Melanocyte of skin (primary cell): ENCODE data around the gene GP2. TPM values are rescaled to one million over a fixed set of nuclear protein-coding genes. Genes with fewer than 3 reads are reported as not detected.

Source experiments
- total RNA-seq, 2 donors: library from RNA; depleted of rRNA; stranded (reverse); fragments of >200 nt; gene quantifications; 2 replicates each; pipeline ENCODE4 v1.2.3, GENCODE V29; 2012

Gene GP2
- under 1 TPM in 1 of 2 donors, not detected in 1; under 0.01 TPM for total RNA-seq

DNA sequence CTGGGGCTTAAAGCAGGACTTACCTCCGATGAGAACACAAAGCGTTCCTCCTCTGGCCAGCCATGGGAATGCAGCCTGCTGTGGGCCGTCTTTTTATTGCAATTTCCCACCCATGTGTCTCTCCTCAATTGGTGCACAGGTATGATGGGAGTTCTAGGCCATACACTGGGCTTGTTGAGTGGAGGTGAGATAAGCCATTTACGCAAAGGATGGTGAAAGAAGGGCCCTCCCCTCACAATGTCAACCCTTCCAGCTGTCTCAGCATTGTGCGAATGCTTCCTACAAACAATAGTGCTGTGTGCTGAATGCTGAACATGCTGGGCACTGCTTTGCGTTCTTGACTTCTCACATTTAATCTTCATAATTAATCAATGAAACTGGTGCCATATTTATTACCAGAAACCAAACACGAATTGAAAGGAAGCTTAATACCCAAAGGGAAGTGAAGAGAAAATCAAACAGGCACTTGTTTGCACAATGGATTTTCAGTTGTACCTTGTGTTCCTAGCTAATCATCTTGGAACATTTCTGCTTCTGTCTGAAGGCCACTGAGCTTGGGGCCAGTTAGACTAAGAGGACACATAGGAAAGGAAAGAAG, at the start of gene GP2:
Gene GP2, minus strand, starts transcription at position 70 of the 598 bp plus-strand sequence. CDS start 1,082 bp downstream, outside the sequence.

DNA sequence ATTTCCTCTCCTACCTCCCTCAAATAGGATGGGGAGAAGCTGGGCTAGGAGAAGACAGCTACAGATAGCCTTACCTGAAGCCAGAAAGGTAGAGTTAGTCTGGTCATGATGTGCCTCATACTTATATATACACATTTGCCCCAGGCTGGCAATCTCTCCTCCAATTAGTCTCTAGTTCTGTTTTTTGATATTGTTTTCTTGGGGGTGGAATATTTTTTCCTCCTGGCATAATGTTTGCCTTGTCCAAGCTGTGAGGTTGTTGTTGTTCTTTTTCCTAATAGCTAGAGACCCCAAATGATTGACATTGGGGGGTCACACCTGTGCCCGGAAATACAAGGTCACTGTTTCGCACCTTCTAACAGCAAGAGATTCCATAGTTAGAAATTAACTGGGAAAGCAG, 25.3 kb upstream of the GP2 start, which contains the start of gene UMOD:
Gene UMOD, minus strand, starts transcription at position 101 of the 400 bp plus-strand sequence. CDS start 1,978 bp downstream, outside the sequence.

Other genes starting within 250 kb of the GP2 start
- not detected for gene UMOD, start 25.2 kb upstream of the GP2 start, total RNA-seq
- gene PDILT, start 77.2 kb upstream of the GP2 start, total RNA-seq = not detected
- under 1 TPM in 1 of 2 donors, not detected in 1; 0.34 TPM for gene ACSM5, start 82.0 kb upstream of the GP2 start, total RNA-seq
- not detected for gene ACSM2A, start 124.0 kb upstream of the GP2 start, total RNA-seq
- gene ACSM2B, start 248.9 kb upstream of the GP2 start, total RNA-seq = not detected